ENCODE data around the gene TMEFF2.
"Not testable (repeated sequence)": the region's sequence is repeated elsewhere in the genome, so short reads cannot be mapped to it uniquely, and the experiment has no call there.

The TMEFF2 gene

DNA sequence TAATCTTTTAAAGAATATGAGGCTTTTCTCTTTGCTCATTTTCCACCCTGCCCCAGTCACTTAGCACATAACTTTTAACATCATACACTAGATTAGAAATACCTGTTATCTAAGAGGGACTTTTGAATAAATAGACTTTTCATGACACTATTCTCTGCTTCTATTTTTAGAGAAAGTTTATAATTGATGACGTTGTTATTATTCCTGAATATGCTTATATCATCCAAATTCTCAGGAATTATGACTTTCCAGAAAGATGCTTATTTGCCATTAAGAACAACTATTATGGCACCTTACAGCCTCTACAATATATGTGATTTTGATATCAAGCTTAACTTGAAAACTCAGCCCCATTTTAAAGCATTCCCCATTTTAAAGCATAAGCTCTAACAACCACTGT lies 11.4 kb downstream of the TMEFF2 start:
- no peak for DNase-seq

DNA sequence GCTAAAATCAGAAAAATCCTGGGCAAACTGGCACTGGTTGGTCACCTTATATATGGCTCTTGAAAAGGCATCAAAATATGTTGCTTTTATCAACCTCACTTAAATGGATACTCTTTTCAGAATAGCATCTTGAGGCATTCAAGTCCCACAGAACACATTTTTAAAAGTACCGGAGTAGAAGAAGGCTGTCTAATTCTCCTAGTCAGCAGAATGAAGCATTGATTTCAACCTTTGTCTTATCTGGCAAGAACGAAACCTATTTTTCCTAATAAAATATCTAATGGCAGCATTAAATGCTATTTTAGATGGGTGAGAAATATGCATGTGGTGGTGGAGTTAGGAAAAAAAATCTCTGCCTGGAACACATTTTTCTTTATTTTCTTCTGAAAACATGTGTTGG lies 27.8 kb downstream of the TMEFF2 start:
- DNase-seq: no peak

DNA sequence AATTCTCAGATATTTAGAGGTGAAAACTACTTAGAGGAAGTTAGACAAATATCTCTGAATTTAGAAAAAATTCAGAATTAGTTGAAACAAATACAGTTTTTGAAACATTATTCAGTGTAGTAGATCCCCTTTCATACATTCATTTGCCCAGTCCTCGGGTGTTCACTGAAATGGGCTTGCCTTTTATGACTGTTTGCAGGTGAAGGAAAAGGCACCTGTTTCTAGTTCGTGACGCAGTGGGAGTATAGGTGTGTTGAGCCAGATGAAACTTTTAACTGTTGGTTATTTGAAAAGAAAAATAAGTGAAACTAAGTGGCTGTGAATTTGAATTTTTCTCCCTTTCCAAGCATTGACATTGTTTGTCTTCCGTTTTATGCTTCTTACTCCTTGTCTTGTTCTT lies 28.9 kb downstream of the TMEFF2 start:
- no peak for DNase-seq

DNA sequence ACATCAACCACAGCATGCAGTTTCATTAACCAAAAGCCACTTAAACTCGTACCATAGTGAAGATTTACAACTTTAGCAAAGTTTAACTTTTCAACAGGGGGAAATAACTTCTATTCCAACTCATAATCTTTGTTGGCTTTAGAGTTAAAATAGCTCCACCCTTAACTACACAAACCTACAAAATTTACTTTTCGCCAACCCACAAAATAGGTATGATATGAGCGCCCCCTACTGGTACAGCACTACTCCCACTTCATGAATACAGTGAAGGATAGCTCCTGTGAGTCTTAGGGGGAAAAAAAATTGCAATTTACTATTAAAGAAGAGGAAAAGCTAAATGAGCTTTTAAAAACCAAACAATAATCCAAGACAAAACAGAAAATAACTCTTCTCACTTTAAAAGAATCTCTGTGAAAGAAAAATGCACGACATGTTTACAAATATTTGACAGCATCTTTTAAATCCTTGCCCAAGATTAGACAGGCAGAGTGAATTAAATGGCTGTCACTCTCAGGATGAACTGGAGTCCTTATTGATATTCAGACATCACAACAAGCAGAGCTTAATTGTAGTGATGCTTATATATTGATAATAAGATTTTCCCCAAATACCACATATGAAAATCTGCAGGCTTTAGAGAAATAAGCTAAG lies 32.2 kb downstream of the TMEFF2 start:
- DNase-seq: peak; percentile 21

DNA sequence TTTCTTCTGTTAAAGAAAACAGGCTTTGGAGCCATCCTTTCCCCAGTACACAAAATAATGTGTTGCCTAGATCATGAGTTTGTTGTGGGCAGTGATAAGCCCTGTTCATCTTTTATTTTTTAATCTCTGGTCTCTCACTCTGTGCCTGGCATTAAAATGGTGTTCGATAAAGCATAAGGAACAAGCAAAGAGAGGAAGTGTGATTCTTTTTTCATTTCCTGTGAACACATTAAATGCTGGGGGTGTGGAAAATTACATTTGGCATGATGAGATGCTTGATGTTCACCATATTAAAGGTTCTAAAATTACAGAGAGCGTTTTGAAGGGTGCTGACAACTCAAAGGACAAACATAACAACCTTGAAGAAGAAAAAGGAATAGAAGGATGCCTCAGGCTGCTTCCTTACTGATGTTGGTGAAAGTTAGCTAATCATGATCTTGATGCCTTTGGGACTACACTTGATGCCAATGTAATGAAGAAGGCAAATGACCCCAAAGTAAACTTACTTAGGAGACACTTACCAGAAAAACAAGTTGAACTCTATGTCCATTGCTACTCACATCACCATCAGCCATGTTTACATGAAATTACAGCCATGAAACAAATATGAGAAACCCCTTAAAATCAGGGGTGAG lies 33.0 kb downstream of the TMEFF2 start:
- DNase-seq: no peak

DNA sequence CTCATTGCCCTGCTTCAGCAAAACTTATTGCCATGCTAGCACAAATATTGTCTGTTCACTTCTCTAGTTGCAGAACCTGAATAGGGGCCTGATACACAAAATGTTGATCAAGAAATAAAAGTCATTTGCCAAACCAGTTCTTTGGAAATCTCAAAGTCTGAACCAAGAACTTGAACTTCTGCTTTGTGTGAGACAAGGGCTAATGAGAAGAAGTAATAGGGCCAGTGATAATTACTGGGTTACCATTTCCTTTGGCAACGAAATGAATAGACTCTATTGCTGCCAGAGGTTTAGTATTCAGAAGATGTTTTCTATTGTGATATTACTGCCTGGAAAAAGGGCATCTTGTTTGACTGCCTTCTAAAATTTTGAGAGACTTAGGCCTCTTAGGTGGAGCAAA lies 35.0 kb downstream of the TMEFF2 start:
- DNase-seq: no peak

DNA sequence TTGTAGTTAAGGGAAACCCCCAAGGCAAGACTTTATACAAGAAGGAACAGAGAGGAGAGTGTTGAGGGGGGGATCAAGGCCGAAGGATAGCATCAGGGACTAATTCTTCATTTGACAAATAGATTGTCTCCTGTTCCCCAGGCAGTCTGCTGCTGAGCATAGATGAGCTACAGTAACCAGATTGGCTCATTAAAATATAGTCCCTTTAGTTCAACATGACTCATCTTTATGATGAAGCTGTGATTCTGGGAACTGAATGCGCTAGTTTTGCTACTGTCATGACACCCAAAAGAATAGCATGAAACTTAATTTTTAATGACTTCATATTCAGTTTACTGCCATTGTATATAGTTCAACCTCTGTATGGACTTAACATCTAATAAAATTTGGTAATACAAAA lies 35.5 kb downstream of the TMEFF2 start:
- DNase-seq: no peak

DNA sequence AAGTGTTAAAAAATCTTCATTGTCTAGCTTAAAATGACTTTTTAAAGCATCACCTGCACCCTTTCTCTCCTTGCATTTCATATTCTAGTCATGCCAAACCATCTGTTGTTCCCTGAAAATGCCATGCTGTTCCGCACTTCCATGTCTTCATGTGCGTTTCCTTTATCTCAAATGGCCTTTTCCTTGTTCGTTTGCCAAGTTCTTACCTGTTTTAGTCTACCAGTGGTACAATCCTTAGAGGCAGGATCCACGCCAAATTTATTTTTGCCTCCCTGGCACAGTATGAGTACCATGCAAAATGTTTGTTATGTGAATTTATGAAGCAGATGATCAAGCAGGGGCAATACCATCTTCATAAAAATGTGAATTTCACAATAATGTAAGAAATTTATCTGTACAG lies 37.0 kb downstream of the TMEFF2 start:
- DNase-seq: no peak

DNA sequence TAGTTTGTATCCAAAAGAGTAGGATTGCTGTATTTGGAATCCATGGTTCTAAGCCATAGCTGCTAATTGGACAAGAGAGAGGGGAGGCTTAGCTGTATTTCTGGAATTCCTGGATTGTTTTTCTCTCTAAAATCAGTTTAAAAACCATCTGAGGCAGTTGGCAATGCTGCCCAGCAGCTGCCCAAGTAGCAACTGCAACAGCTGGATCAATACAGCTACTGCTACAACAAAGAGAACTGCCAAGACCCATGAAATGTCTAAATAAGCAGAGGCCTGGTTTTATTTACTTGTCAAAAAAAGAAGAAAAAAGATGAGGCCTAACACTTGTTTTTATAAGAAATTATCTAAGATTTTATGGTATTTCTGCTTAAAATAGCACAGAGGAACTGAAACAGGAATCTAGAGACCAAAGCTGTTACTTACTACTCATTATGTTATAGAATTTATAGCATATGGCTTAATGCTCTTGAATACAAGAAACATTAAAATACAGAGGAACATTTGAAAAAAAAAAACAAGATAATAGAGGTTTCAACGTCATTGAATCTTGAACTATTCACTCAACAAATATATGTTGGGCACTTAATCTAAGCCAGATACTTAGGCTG lies 39.1 kb downstream of the TMEFF2 start:
- no peak for DNase-seq

DNA sequence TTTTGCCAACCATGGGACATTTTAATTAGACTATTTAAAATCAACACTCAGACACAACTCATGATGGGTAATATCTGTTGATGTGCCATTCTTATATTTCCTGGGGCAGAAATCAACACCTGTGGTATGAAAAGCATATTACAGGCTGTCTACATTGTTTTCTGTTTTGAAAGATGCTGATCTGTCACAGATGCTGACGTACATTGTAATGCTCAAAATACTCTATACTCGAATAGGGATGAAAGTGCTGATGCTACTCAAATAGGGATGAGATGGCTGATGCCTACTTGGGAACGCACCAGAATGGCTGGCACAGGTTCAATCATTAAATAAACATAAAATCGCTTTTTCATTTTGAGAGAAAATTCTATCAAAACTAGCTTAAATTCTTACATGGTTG lies 41.2 kb downstream of the TMEFF2 start:
- no peak for DNase-seq

DNA sequence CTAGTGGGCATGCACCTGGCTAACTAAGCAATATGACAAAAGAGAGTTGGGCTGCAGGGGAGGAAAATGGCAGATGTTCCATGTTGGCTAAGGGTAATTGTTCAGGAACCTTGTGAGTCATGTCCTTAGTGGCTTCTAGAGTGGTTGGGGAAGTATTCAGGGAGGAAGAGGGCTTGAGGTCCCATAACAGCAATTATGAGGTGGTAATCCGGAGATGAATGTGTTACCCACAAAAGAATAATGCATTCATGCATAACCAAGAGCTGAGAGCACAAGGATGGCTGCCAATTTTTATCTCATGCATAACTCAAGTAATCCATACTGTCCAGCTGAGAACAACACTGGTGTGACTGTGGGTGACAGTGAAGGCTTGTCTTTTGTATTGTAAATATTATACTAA lies 42.9 kb downstream of the TMEFF2 start:
- DNase-seq: no peak

DNA sequence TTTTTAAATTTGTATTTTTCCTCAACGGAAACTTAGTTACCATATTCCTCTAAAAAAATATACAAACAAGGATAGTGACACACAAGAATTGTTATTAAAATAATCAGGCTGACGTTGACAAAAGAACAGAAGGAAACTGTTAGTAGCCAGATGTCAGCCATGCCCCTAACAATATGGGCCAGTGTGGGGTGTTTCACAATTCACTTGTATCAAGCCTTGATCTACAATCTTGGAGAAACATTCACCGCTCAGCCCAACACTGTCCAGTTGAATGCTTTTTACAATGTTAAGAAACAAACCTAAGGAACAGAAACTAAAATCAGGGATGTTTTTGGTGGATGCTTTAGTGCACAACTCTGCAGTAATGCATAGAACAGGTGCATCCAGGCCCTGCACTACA lies 44.6 kb downstream of the TMEFF2 start:
- no peak for DNase-seq

DNA sequence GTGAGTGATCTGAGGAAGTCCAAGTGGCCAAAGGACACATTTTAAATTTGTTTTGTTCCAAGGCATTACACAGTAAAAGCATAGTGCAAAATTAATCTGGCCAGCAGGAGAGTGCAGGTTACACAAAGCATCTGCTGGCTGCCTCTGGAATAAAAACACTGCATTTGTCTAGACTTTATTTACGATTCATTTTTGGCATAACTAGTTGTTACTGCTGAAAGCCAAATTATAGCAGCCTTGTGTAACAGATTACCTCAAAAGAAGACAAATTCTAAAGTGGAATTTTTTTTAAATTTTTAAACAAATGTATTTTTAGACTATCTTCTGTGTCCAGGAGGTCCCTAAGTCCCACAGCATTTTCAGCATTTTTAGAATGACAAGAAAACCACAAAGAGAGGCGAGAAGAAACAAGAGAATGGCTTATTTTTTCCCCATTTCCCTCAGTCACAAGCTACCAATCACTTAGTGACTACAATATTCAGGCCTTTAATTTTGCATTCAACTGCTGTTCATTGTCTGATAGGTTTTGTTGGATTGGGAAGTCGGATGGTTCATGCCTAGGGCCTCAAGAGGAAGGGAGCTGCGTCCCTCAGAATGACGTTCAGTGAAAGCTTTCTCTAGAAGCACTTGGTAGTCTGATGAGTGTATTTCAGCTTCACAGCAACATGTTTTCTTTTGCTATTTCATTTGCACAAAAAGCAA lies 46.0 kb downstream of the TMEFF2 start:
- DNase-seq: no peak

DNA sequence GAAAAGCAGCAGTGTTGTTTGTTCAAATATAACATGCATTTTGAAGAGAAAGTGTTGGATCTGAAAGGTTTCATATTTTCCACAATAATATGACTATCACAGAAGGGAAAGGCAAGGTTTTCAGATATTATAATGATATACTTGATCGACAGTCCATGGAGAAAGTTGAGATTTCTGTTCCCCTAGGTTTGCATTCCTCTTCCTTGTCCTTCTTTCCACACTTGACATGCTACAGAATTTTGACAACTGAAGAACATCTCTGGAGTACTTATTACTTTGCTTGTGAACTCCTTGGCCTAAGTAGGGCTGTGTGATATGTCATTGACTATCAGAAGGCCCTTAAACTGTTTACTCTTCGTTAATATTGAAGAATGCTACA lies 46.5 kb downstream of the TMEFF2 start:
- no peak for DNase-seq

DNA sequence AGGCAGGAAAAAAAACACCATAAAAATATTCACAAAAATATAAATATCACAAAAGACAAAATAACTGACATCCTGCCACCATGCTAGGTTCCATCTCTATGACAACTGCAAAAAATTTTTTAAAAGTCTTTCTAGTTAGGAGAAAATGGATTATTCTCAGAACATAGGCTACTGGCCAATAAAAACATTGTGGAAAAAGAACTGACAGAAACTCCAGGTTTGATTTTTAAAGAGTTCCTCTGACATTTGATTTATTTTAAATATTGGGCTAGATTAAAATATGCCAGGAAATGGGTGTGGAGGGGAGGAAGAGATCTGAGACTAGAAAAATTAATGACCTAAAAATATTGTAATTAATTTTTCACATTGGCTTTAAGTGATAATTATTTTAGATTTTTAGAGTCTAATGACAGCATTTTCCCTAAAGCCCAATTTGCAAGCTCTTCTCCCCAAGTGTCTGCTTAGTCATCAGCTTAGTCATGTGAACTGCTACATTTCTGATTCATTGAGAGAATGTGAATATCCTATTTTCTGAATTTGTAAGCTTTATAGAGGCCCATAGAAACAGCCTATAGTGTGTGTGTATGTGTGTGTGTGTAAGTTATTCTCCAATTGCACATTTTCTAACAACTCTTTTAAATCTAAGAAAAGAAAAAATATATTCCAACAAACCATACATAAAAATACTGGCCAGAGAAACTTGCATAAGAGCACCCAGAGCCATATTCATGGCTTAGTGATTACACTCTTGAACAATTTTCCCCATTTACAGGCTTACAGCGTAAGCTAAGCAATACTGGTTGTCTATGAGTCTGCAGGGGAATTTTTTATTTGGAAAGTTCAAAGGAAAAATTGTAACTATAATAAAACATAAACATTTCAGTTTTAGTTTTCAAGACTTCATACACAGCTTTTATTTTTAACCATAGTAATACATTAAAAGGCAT lies 48.4 kb downstream of the TMEFF2 start:
- DNase-seq: no peak

DNA sequence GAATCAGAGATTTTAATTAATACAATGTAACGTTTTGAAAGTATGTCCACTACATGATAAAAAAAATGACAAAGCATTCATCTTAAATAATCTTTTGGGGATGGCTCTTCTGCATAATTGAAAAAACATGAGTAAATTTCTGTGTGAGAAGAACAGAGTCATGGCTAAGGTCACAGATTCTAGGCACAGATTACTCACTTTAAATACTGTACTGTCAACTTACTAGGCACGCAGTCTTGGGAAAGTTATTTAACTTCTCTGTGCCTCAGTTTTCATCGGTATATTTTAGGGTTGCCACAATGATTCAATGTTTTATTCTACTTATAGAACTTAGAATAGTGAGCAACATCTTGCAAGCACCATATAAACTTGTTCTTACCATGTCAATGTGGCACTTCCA lies 49.2 kb downstream of the TMEFF2 start:
- no peak for DNase-seq

DNA sequence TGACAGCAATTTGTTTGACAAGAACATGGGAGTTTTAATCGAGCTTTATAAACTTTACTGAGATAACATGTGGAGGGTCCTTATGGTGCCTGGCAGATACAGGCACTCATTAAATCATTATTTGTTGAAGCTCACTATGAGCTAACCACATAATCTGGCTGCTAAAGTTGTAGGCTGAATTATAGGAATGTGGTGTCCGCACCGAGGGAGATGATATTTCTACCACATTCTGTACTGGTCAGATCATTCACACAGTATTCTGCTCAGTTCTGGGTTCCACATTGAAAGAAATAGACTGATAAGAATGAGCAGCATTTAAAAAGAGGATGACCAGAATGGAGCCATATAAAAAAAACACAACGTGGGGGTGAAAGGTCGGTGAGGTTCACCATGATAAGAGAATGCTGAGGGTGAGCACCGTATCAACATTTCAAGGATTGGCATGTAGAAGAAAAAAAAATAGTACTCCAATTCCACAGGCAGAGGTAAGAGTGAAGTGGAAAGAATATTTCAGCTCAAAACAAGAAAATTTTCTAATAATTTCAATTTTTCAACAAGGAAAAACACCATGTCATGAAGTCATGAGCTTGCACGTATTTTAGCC lies 54.4 kb downstream of the TMEFF2 start:
- no peak for DNase-seq

DNA sequence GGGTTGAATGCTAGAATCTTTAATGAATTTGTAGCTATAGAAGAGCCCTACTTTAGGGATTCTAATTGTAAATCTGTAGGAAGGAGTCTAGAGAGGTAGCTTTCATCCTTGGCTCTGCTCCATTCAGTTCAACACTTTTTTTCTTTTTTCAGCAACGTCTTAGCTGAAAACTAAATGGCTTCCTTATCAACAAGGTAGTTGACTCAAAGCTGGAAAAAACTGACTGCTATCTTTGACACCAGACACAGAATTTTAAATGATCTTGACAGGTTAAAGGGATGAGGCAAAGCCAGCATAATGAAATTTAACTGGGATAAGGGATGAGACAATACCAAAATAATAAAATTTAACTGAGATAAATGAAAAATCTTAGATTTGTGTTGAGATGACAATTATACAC lies 54.9 kb downstream of the TMEFF2 start:
- no peak for DNase-seq

DNA sequence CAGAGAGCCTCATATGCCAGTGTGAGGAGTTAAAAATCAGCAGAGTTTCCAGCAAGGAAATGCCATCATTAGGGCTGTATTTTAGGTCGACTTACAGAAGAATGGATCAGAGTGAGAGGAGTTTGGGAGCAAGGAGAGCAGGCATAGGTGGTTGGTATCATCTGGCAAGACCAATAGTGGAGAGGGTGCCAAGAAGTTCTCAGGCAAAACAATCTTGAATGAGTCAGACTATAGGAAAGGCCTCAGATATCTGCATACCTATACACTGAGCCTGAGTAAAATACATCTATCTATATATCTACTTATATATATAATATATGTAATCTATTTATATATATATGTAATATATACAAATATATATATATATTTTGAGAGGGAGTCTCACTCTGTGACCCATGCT lies 57.3 kb downstream of the TMEFF2 start:
- no peak for DNase-seq

DNA sequence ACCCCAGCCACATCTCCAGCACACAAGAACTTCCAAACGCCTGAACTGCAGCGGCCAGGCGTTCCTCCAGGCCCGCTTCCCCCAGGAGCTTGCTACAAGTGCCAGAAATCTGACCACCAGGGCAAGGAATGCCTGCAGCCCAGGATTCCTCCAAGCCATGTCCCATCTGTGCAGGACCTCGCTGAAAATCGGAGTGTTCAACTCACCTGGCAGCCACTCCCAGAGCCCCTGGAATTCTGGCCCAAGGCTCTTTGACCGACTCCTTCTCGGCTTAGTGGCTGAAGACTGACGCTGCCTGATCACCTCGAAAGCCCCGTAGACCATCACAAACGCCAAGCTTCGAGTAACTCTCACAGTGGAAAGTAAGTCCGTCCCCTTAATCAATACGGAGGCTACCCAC lies 62.1 kb downstream of the TMEFF2 start:
- DNase-seq: not testable (repeated sequence)

DNA sequence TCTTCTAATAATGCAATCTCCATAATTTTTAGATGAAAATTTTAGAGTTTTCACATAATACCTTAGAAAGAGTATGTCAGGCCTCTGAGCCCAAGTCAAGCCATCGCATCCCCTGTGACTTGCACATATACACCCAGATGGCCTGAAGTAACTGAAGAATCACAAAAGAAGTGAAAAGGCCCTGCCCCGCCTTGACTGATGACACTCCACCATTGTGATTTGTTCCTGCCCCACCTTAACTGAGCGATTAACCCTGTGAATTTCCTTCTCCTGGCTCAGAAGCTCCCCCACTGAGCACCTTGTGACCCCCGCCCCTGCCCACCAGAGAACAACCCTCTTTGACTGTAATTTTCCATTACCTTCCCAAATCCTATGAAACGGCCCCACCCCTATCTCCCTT lies 64.4 kb downstream of the TMEFF2 start:
- not testable (repeated sequence) for DNase-seq

DNA sequence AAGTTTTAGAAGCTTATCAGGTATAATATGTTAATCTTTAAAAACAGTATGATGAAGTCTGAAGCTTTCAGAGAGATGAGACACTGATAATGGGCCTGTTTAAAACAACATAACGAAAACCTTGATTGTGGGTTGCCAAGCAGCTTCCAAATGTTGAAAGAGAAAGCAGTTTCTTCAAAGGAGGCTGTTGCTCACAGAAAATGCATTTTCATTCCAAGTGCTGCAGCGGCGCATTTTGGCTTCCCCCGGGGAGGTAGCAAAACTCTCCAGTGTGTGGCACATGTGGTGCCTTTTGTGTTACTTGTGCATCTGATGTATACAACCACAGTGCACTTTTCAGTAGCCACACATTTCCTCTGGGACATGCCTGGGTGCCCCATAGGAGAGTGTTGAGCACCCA lies 66.1 kb downstream of the TMEFF2 start:
- no peak for DNase-seq

DNA sequence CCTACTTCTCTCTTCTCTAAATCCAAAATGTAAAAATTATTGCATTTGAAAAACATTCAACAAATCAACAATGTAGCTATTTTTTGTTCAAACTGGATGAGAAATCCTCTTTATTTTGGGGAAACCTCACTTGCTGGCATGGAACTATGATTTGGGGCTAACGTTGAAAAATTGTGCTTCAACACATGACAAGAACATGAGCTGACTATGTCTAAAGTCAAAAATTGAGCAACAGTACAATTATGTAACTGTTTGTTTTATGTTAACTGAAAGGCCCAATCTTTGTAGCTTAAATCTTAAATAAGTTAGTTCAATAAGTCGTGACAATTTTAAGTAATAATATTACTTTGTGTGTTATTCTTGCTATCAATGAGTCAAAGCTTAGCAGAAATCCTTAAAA lies 67.3 kb downstream of the TMEFF2 start:
- DNase-seq: no peak
